ENCODE results near the gene PPP1R16B.
A peak's percentile ranks its signal among the peaks of the same experiment; 100 is the strongest.
"Not testable (repeated sequence)": the region's sequence is repeated elsewhere in the genome, so short reads cannot be mapped to it uniquely, and the experiment has no call there.

PPP1R16B gene

DNA sequence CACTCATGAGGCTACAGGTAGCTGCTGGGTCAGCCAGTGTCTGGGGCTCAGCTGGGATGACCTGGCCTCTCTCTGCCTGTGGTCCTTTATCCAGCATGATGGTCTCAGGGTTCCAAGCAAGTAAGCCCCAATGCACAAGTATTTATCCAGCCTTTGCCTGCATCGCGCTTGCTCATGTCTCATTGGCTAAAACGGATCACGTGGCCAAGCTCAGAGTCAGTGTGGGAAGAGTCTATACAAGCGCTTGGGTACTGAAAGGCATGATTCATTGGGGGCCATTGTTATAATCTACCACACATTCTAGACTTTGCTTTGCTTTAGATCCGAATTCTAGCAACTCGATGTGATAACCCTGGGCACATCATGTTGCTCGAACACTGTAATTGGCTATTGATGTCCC lies 48.3 kb downstream of the PPP1R16B start:
- no peak for DNase-seq (ENCODE audit: low read depth)

GRCh38 chr20:38854654-38855066 lies 49.2 kb downstream of the PPP1R16B start:
- DNase-seq (ENCODE audit: low read depth), result no peak

GRCh38 chr20:38855356-38855755 lies 49.9 kb downstream of the PPP1R16B start:
- no peak for DNase-seq (ENCODE audit: low read depth)

GRCh38 chr20:38856570-38856969 lies 51.1 kb downstream of the PPP1R16B start:
- no peak for DNase-seq (ENCODE audit: low read depth)

DNA sequence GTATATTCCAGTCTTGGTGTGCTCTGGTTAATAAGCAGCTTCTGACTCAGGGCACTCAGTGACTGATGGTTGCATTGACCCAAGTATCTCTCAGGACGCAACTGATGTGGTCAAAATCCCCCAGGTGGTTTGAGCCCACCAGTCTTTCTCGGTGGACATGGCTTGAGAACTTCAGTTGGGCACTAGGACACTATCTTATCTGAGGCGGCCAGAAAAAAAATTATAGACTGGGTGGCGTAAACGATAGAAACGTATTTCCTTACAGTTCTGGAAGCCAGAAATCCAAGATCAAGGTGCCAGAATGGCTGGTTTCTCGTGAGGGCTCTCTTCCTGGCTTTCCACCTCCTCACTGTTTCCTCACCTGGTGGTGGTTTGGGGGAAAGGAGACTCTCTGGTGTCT lies 52.2 kb downstream of the PPP1R16B start:
- DNase-seq (ENCODE audit: low read depth), result no peak

DNA sequence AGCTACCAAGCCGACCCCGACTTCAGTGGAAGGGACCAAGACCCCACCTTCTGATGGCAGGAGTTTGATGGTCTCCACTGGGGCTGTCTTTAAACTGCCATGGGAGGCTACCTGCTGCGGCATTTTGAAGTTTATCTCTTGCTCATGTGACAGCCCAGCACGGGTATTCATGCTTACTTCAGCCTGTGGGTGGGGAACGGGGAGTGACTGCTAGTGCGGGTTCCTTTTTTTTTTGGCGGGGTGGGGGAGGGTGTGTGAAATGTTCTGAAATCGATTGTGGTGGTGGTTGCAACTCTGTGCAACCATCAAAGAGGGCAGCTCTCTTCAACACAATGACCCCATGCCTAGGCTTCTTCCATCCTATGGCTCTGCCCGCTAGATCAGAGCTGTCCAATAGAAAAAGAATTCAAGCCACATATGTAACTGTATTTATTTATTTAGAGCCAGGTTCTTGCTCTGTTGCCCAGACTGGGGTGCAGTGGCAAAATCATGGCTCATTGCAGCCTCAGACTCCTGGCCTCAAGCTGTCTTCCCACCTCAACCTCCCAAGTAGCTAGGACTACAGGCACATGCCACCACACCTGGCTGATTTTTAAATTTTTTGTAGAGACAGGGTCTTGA lies 53.7 kb downstream of the PPP1R16B start:
- no peak for DNase-seq (ENCODE audit: low read depth)

- DNase-seq (ENCODE audit: low read depth), result not testable (repeated sequence)
Measured at GRCh38 chr20:38859857-38860256, 54.4 kb downstream of the PPP1R16B start.

DNA sequence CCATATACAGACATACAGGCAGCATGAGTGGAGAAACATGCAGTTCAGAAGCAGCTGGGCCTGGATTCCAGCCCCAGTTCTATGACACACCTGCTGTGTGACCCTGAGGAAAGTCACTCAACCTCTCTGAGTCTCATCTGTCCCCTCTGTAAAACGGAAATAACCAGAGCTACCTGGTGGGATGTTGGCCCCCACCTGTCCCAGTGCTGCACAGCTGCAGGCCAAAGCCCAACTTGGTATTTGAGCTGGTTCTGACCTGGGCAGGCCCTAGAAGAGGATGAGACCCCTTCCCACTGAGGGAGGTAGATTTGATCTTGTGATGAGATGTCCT lies 55.5 kb downstream of the PPP1R16B start:
- DNase-seq (ENCODE audit: low read depth), result no peak

DNA sequence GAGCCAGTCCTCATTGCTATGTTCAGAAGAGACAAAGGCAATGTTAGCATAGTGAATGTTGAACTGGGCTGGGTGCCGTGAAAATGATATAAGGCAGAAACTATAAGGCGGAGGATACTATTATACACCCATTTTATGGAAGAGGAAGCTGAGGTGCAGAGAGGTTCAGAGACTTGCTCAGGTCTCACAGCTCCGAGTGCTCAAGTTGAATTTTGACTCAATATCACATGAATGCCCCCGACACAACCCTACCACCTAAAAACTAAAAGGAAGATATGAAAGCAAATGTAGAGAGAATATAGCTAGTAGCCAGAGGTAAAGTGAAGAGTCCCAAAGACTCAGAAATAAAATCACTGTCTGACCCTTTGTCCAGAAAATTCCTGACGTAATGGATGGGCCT lies 56.7 kb downstream of the PPP1R16B start:
- DNase-seq (ENCODE audit: low read depth), result no peak

GRCh38 chr20:38863024-38863851 lies 57.7 kb downstream of the PPP1R16B start:
- no peak for DNase-seq (ENCODE audit: low read depth)

DNA sequence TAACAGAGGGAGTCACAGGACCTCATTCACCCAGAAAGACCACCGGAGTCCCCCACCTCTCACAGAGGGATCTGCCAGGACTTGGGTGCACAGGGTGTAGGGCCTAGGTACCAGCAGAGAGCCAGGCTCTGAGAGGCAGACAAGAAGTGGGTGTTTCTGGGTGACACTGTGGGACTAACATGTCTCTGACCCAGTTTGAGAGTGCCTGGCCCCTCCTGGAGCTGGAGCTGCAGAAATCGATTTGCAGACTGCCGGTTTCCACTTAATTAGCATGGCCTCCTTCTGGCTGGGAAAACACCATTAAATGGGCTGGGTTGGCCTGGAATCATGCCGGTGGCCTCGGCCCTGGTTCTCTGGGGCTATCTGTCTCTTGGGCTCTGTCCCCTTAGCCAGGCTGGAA lies 59.2 kb downstream of the PPP1R16B start:
- no peak for DNase-seq (ENCODE audit: low read depth)

DNA sequence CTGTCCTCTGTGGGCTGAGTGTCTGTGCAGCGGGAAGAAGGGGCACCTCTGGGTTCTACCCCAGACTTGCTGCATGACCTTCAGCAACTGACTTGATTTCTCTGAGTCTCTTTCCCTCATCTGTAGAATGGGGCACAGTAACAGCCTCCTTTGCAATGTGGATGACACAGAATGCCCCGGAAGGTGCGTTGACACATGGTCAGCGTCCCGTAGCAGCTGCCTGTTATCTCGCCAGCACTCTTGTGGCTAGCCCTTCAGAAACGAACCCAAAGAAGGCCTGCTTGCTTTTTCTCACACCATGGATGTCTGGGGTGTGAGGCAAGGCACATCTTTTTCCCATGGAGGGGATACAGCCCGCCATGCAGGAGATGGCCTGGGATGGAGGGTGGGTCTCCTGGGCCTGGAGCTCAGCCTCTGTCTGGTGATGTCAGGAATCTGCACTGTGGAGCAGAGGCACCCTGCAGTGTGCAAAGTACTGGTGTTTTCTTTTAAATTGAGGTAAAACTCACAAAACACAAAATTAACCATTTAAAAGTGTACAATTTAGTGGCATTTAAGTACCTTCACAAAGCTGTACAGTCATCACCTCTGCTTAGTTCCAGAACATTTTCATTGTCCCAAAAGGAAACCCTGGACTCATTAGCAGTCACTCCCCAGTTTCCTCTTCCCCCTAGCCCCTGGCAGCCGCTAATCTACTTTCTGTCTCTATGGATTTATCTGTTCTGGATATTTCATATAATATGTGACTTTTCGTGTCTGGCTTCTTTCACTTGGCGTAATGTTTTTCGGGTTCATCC lies 61.0 kb downstream of the PPP1R16B start:
- no peak for DNase-seq (ENCODE audit: low read depth)

- DNase-seq (ENCODE audit: low read depth), result no peak
Measured at GRCh38 chr20:38867062-38867359, 61.5 kb downstream of the PPP1R16B start.

DNA sequence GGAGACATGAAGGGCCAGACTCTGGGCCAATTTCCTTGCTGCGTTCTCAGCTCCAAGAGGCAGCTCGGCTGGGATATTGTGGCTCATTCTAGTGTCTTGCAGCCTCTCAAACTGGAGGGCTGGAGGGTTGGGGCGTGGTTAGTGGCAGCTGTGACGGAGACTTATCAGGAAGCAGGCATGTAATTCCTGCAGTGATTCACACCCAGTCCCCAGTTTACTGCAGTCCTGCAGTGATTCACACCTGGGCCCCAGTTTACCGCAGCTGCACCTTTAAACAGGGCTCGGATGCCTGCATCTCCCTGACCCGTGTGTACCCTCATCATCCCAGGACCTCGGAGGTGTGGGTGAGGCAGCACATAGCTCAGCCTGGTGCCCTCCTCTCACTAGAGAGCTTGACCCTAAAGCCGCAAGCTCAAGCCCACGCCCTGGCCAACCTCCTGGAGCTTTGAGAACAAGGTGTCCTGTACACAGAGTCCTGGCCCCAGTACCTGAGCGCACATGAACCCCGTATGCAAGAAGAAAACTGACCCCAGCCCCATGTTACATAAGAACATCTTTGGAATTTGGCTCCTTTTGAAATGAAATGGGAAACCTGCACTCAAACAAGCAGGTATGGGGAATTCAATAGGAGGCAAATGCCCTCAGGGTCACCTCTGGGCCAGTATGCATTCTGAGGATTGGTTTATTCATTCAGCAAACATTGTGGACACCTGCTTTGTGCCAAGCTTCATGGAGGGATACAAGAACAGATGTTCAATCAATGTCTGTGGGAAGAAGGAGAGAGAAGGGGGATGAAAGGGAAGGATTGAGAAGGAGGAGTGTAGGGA lies 65.4 kb downstream of the PPP1R16B start:
- no peak for DNase-seq (ENCODE audit: low read depth)

- DNase-seq (ENCODE audit: low read depth), result no peak
Measured at GRCh38 chr20:38871560-38871953, 66.1 kb downstream of the PPP1R16B start.

DNA sequence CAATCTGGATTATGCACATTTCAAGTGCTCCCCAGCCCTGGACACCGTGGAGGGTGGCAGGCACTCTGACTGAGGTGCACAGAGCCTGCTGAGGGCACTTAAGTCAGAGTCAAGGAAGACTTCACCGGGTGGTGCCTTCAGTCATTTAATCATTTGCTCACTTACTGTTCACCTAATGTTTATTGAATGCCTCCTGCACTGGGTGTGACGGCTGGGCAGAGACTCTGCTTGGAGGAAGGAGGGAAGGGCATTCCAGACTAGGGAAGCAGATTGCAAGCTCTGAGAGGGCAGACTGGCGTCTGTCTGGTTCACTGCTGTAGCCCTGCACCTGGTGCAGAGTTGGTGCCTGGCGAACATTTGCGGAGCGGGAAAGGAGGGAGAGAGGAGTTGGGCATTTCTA lies 66.5 kb downstream of the PPP1R16B start:
- DNase-seq (ENCODE audit: low read depth), result no peak

- no peak for DNase-seq (ENCODE audit: low read depth)
Measured at GRCh38 chr20:38872491-38873049, 67.1 kb downstream of the PPP1R16B start.

- peak; percentile 67 for DNase-seq (ENCODE audit: low read depth)
Measured at GRCh38 chr20:38873050-38873581, 67.6 kb downstream of the PPP1R16B start.

DNA sequence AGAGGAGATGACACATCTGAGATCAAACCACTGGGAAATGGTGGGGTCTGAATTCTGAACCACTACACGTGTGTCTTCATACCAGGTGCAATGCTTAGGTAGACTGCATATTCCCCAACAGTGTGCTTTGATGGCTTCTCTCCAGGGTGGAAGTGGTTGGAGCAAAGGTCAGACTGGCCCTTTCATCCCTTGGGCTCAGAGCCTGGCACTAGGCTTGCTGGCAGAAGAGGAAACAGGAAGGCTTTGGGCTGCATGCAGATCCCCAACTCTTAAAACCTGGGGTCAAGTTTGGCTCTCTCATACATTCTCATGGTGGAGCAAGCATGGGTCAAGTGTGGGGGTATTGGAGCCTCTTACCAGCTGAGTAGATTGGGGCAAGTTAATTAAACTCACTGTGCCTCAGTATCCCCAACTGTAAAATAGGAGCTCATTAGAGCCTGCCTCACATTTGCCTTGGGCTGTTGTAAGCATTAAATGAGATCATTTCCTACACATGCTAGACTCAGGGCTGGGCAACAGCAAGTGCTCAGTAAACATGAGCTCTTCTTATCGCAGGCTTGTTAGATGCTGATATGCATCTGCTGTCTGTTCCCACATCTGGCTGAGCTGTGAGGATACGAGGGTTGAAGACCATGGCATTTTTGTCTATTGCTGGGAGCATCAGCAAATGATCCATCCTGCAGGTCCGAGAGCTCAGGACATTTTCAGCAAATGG lies 69.1 kb downstream of the PPP1R16B start:
- DNase-seq (ENCODE audit: low read depth), result no peak

- peak; percentile 42 for DNase-seq (ENCODE audit: low read depth)
Measured at GRCh38 chr20:38875175-38875993, 69.9 kb downstream of the PPP1R16B start.

Data from stimulated activated CD8-positive, alpha-beta memory T cell treated with anti-CD3 and anti-CD28 coated beads, Interleukin-12 subunit alpha, Interleukin-12 subunit beta, amount 100 ng/mL, for 1 hour (primary cell).